GM19025 (cell line): ENCODE measurements around the gene TEX11.

Experiments
- ATAC-seq: cut with Tn5 transposase; IDR thresholded peaks from one replicate; pipeline ENCODE4 v1.9.1; 2021; ENCODE audit warnings: mild to moderate bottlenecking, low read depth, moderate library complexity; ENCODE audit not compliant: unreplicated experiment

The TEX11 gene

DNA sequence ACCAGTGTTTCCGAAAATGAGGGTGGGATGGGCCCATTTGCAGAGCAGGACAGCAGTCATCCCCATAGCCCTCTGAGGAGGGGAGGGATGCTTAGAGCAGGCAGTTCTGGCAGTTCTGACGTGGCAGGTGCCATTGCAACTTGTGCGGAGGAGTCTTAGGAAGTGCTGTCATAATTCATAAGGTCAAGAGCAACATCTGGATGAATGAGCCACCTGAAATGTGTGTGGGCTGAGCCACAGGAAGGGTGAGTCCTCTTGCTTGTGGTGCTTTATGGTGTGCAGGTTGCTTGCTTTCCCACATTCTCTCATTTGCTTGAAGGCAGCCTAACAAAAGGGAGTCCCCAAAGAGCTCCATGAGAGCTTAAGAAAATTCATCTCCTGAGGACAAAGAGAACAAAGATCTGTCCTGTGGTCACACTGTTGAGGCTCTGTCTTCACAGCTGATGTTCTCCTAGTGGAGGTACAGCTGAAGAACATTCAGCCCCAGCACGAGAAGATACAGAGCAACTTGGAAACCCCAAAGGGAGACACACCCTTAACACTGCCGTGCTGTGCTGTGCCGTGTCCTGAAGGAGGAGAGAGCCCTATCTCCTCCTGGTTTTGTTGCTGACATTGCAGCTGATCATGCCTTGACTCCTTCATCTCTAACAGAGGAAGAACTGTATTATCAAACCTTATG, 403.6 kb downstream of the TEX11 start:
- ATAC-seq = no peak

DNA sequence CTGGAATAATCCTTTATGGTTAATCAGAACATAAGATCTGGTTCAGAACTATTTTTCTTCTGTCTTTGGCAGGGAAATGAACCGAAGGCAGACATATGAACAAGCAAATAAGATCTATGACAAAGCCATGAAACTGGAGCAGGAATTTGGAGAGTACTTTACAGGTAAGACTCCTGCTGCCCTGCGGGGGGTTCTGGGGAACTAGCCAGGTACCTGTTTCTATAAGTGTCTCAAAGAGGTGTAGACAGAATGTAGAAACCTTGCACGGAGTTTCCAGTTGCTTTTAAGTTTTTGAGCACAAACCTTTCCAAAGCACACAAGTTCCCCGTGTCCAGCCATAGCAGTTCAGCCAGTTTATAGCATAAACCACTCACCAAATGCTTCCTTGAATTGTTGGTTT, 407.7 kb downstream of the TEX11 start:
- no peak for ATAC-seq

DNA sequence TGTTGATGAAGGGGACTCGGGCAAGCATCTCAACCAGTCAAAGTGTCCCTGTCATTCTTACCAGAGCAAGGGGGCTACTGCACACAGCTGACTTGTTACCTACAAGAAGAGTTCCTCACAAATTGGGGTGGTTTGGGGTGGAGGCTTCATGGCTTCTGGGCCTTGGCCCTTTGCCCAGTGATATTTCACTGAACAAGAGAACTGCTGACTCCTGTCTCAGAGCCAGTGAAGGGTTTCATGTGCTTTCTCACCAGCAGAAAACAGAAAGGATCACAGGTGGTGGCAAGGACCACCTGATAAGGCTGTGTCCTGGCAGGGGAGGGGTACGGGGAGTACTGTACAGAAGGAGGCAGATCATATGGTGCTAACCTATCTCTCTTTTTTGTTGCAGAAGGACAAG, 410.4 kb downstream of the TEX11 start:
- no peak for ATAC-seq

DNA sequence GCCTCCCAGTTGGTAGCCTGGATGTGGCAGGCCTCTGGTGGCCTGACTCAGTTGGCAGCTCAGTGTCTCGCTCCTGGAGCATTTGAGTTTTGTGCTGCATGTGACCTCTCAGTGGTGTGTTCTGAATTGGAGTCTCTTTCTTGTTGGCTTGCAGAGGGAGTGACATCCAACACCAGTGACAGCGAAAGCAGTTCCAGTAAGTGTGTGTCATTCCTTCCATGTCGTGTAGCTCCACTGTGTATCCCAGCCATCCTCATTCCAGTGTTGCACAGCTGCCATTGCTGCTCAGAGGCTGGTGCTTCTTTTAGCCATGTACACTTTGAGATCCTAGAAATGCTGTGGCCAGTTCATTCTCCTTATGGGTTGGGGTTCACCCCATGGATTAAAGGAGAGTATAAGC, 411.5 kb downstream of the TEX11 start:
- ATAC-seq = no peak

DNA sequence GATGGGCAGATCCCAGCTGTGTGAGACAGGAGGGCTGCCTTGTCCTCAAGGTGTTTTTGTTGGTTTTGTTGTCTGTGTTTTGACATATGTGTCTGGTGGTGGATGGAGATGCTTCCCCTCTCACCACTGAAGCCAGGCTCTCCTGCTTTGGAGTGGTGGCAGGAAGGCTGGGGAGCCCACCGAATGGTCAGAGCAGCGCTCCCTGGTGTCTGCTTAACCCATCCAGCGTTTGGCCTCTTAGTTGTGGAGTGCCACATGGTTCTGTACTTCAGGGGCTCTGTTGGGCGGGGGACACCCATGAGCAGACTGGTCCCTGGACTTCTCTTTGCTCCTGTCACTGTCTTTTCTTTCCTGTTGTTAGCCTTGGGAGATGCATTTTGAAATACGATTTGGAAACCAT, 412.0 kb downstream of the TEX11 start:
- no peak for ATAC-seq

DNA sequence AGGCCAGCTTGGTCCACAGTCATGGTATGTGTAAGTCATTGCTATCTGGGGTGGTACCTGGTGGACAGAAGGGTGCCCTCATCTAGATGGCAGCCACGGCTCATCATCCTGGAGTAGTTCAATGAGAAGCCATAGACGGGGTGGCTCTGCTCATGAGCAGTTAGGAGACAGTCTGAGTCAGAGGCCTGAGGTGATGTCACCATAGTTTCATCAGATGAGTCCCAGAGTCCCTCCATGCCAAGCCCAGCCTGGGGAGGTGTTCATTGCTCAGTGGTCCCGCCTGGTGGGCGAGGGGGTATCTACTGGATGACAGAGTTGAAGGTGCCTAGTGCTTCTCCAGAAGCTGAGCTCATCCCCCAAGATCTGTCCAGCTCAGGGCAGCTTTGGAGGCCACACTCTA, 414.1 kb downstream of the TEX11 start:
- no peak for ATAC-seq

GRCh38 chrX:70488856-70489255, 419.7 kb downstream of the TEX11 start:
- no peak for ATAC-seq

GRCh38 chrX:70485466-70485865, 423.0 kb downstream of the TEX11 start:
- ATAC-seq = no peak

DNA sequence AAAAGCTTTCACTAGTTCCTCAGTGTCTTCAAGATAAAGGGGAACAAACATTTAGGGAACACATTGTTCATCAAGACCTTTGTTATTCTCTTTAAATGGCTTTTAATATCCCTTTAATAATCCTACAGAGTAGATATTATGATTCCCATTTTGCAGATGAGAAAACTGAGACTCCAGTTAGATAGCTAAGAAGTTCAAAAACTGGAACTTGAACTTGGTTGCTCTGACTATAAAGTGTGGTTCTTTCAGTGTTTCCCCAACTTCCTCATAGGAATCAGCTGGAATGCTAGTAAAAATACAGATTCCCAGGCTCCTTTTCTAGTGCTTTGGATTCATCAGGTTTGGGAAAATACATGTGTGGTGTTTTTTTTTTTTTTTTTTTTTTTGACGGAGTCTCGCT, 426.2 kb downstream of the TEX11 start:
- ATAC-seq = no peak

DNA sequence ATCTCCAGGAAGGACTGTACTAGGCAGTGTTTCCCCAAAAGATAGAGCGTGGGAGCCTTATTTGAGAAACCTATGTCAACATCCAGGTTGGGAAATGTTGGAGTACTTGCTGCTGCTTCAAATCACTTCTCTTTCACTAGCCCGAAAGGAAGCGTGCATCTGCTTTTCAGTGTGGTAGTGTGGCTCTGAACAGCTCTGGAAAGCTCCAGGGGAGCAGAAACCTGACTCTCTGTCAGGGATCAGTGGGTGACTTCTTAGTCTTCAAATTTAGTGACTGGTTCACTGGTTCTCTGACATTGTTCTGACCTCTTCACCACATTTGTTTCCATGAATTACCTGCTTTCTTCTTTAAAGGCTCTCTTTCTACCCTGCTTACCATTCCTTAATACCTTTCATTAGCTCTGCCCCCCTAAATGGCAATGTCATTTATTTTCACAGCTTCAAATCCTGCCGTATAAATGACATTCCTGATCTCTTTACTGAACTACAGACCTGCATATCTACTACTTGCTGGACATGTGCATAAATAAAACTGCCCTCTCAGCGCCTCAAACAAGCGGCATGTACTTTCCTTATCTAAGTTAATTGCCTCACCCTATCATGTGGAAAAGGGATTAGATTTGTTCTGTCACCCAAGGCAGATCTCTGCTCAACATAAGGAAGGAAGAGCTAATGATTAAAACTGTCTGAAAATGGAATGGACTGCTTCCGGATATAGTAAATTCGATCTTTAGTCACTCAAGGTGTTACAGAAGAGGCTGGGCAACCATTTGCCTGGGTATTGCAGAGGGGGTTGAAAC, 426.8 kb downstream of the TEX11 start:
- ATAC-seq = no peak

- ATAC-seq = no peak
These were observed 427.9 kb downstream of the TEX11 start for GRCh38 chrX:70480660-70481018.

DNA sequence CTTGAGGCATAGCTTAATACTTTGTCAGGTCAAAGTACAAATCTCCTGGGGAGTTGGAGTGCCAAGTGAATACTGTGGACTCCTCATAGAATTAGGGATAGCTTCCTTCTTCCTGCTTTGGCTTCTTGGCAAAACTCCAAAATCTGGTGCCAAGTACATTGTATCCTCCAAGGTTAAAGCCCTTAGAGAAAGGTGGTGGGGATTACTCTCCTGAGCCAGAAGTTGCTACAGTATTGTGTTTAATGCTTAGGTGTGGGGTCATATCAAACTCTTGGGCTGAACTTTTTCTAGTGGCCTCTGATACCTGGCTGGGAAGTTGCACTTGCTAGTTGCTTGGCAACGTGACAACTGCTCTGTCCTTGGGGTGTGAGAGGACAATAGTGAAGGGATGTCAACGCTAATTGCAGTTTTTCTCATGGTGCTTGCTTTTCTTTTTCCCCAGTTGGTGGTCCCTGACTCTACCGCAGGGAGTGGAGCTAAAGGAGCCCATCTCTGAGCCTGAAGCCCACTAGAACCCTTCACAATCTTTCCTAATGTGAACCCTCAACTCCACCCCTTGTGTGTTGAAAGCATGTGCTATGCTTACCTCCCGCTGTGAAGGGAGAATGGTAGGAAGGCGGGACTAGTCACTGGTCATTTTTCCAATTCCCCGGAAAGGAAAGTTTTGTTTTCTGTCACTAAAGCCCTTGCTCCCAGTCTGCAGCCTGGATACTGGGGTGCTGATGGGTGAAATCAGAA, 428.4 kb downstream of the TEX11 start:
- ATAC-seq = no peak

DNA sequence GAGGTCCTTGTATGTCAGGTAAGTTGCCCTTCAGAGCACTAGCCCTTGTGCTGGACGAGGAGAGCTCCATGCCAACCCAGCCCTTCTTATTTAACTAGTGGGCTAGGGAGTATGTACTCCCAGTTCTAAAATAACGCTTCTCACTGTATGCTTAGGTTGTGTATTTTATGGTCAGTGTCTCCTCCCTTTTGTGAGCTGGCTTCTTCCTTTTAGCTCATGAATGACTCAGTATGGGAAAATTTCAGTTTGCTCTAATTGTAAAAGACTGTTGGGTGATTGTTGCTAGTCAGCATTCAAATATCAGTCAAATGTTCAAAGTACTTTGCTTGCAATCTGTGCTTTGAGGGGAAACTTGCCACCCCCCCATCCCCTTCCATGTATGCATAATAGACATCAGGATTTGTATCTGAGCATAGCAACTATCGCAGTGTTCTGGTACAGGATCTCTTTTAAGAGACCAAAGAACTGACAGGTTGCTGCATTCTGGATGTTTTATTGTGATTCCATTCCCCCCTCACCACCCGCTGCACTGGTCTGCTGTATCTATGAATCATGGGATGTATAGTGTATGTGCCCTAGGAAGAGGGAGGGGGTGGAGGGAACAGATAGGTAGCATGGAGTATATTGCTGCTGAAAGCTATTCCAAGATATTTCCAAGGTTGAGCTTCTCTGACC, 429.1 kb downstream of the TEX11 start:
- no peak for ATAC-seq
